Measurements from ENCODE around the gene SOS2.

DNA sequence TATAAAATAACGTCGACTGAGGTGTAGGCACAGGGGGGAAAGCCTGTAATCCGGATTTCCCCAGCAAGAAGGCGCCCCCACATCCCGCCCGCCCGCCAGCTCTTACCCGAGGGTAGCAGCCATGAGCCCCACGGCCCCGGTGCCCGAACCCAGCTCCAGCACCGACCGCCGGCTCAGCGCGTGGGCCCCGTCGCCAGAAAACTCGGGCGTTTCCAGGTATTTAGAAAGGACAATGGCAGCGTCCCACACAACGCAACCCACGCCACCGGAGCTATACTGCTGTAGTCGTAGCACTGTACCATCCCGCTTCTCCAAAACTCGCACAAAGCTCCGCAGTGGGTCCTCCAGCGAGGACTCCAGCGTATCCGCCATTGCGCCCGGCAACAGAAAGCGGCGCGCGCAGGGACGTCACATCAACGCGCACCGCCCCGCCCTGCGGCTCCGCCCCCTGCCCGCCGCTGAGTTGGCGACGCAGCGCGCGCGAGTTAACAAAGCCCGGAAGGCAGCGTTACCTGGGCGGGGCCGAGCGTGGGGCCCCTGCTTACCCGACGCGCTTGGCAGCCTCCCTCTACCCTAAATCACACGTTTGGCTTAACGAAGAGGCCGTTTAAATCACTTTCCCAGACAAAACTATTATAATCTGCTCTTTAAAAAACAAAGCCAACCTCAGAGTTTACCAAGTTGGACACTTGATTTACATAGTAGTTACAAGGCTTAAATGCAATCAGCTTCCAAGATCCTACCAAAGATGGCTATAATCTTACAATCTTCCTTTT, 115.0 kb downstream of the SOS2 start, which contains the start of gene VCPKMT:
- peak in 1 of 4 donors; percentile 48 for TF ChIP-seq EP300 (IDR thresholded peaks at IDR 0.05)
- TF ChIP-seq, protein P1, sequence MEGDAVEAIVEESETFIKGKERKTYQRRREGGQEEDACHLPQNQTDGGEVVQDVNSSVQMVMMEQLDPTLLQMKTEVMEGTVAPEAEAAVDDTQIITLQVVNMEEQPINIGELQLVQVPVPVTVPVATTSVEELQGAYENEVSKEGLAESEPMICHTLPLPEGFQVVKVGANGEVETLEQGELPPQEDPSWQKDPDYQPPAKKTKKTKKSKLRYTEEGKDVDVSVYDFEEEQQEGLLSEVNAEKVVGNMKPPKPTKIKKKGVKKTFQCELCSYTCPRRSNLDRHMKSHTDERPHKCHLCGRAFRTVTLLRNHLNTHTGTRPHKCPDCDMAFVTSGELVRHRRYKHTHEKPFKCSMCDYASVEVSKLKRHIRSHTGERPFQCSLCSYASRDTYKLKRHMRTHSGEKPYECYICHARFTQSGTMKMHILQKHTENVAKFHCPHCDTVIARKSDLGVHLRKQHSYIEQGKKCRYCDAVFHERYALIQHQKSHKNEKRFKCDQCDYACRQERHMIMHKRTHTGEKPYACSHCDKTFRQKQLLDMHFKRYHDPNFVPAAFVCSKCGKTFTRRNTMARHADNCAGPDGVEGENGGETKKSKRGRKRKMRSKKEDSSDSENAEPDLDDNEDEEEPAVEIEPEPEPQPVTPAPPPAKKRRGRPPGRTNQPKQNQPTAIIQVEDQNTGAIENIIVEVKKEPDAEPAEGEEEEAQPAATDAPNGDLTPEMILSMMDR (IDR thresholded peaks at IDR 0.05) = no peak
